MM.1S (cell line): Measurements from ENCODE around the gene OLFML2B.

Experiments
- CTCF ChIP-seq: fragments of 300-600 bp; sonication (generic); IDR thresholded peaks from 2 replicates; pipeline ENCODE4 v1.5.1; 2016; ENCODE audit warnings: antibody characterized with exemption, low read length, mixed read lengths
- EZH2 ChIP-seq: fragments of 300-600 bp; sonication (generic); optimal IDR thresholded peaks from 2 replicates; pipeline ENCODE3; 2017; ENCODE audit warnings: low read depth, mild to moderate bottlenecking, antibody characterized with exemption, low read length, mixed read lengths

- TF ChIP-seq CTCF (peak; percentile 37), EZH2 (no peak)
These were observed at the start of gene OLFML2B for GRCh38 chr1:162023547-162024501.
